Endodermal cell (in vitro differentiated cells): ENCODE results near the gene ANKRD24. TPM values are rescaled to one million over a fixed set of nuclear protein-coding genes. Genes with fewer than 3 reads are reported as not detected.
A peak's percentile ranks its signal among the peaks of the same experiment; 100 is the strongest.

Source experiments
- DNase-seq: peaks from one replicate; pipeline ENCODE4 v3.0.0-alpha.2; 2017
- H3K27ac ChIP-seq: 2 replicates; pipeline ENCODE4 v1.5.1; 2013; ENCODE audit warnings: mild to moderate bottlenecking, low read depth, low read length, moderate library complexity
- H3K27me3 ChIP-seq: 2 replicates; pipeline ENCODE4 v1.6.1; 2013; ENCODE audit warnings: mild to moderate bottlenecking, low read length, moderate library complexity; ENCODE audit not compliant: insufficient read depth, control insufficient read depth, poor library complexity, severe bottlenecking
- H3K36me3 ChIP-seq: 2 replicates; pipeline ENCODE4 v1.7.0; 2013; ENCODE audit warnings: mild to moderate bottlenecking, low read length, moderate library complexity; ENCODE audit not compliant: control insufficient read depth, insufficient read depth
- H3K4me1 ChIP-seq: one replicate; pipeline ENCODE4 v1.7.0; 2013; ENCODE audit warnings: low read length; ENCODE audit not compliant: control insufficient read depth, insufficient read depth
- H3K4me3 ChIP-seq: 2 replicates; pipeline ENCODE4 v1.5.1; 2013; ENCODE audit warnings: mild to moderate bottlenecking, low read length, moderate library complexity
- H3K9ac ChIP-seq: 2 replicates; pipeline ENCODE4 v1.6.1; 2013; ENCODE audit warnings: mild to moderate bottlenecking, low read length, moderate library complexity; ENCODE audit not compliant: poor library complexity, severe bottlenecking; ENCODE audit errors: extremely low read depth
- H3K9me3 ChIP-seq: 2 replicates; pipeline ENCODE4 v1.6.1; 2013; ENCODE audit warnings: mild to moderate bottlenecking, low read length, moderate library complexity; ENCODE audit not compliant: control insufficient read depth
- H3K27ac Mint-ChIP-seq: 2 replicates; pipeline ENCODE4 v1.8.0; 2020; ENCODE audit warnings: mixed read lengths
- H3K27me3 Mint-ChIP-seq: 2 replicates; pipeline ENCODE4 v1.8.0; 2021; ENCODE audit warnings: mild to moderate bottlenecking, mixed read lengths; ENCODE audit not compliant: insufficient read depth
- H3K36me3 Mint-ChIP-seq: 2 replicates; pipeline ENCODE4 v1.8.0; 2020; ENCODE audit warnings: low read depth, mixed read lengths
- H3K4me1 Mint-ChIP-seq: 2 replicates; pipeline ENCODE4 v1.8.0; 2020; ENCODE audit warnings: mixed read lengths
- H3K4me3 Mint-ChIP-seq: 2 replicates; pipeline ENCODE4 v1.8.0; 2020; ENCODE audit warnings: mild to moderate bottlenecking, moderate library complexity, mixed read lengths
- H3K9me3 Mint-ChIP-seq: 2 replicates; pipeline ENCODE4 v1.8.0; 2020; ENCODE audit warnings: mild to moderate bottlenecking, mixed read lengths
- CTCF ChIP-seq: fragments of 200-600 bp; sonication (generic); conservative IDR thresholded peaks from 2 replicates; pipeline ENCODE4 v1.5.0; 2021; ENCODE audit warnings: antibody characterized with exemption, mild to moderate bottlenecking
- WGBS, 2 experiments: methylation state at CpG; one replicate each; pipeline versions ENCODE4 v1.1.5 to v1.1.7; 2013; ENCODE audit warnings: missing lambda C conversion rate in 2 of 2, mixed read lengths in 1 of 2; ENCODE audit not compliant: insufficient coverage in 1 of 2, insufficient read length in 1 of 2; 5-methylcytosine and 5-hydroxymethylcytosine counted together
- total RNA-seq, 2 donors: library from RNA; stranded (reverse); fragmentation: NEBNext Ultra II Directional in 1 of 2; extraction: Animal tissue kit (Norgen Biotek cat#: 25700) in 1 of 2; gene quantifications; 2 replicates in 1 of 2; 3 replicates in 1 of 2; pipeline ENCODE4 v1.2.1, GENCODE V29; 2021

The ANKRD24 gene
- total RNA-seq, 2 donors from 2014 or later, result 0.77 to 2.0 TPM

GRCh38 chr19:4136680-4137088, 45.8 kb upstream of the ANKRD24 start:
- Mint-ChIP-seq H3K36me3 (no peaks in the 10 kb centered on the region), H3K27ac (no peak overlapping the region), H3K9me3 (no peaks in the 10 kb centered on the region), H3K27me3 (peaks cover 4% of the 10 kb centered on the region), H3K4me3 (no peak overlapping the region), H3K4me1 (peaks cover 1% of the 10 kb centered on the region)
- TF ChIP-seq CTCF, result no peak
- WGBS, 2 experiments, result 93 to 94% methylated on average over 7 to 8 of the region's 8 CpGs
- Histone ChIP-seq H3K4me1 (no peaks in the 10 kb centered on the region), H3K36me3 (no peaks in the 10 kb centered on the region), H3K9me3 (no peaks in the 10 kb centered on the region), H3K9ac (no peak overlapping the region), H3K27ac (no peak overlapping the region), H3K4me3 (no peak overlapping the region), H3K27me3 (no peaks in the 10 kb centered on the region)
- no peak for DNase-seq

- WGBS, 2 experiments, result 85 to 87% methylated on average over 5 of the region's 5 CpGs
- no peak overlapping the region for H3K27ac Mint-ChIP-seq
Observed at GRCh38 chr19:4138445-4138844, 44.0 kb upstream of the ANKRD24 start.

GRCh38 chr19:4139614-4140236, 42.8 kb upstream of the ANKRD24 start:
- H3K27ac Mint-ChIP-seq, result no peak overlapping the region
- H3K36me3 Mint-ChIP-seq, result no peaks in the 10 kb centered on the region
- H3K4me1 Mint-ChIP-seq, result peaks cover 1% of the 10 kb centered on the region
- Histone ChIP-seq H3K27me3 (no peaks in the 10 kb centered on the region), H3K4me3 (no peak overlapping the region), H3K9ac (no peak overlapping the region), H3K9me3 (no peaks in the 10 kb centered on the region), H3K36me3 (no peaks in the 10 kb centered on the region), H3K27ac (no peak overlapping the region), H3K4me1 (no peaks in the 10 kb centered on the region)
- H3K4me3 Mint-ChIP-seq, result no peak overlapping the region
- peaks cover 11% of the 10 kb centered on the region for H3K27me3 Mint-ChIP-seq
- peak; percentile 96 for DNase-seq
- peak; percentile 83 for TF ChIP-seq CTCF
- no peaks in the 10 kb centered on the region for H3K9me3 Mint-ChIP-seq
- 41 to 51% methylated on average over 11 to 14 of the region's 14 CpGs for WGBS, 2 experiments

More at GRCh38 chr19:4138445-4138844, 44.0 kb upstream of the ANKRD24 start:
- no peak overlapping the region for H3K4me3 ChIP-seq
- Mint-ChIP-seq H3K36me3 (no peaks in the 10 kb centered on the region), H3K9me3 (no peaks in the 10 kb centered on the region), H3K4me3 (no peak overlapping the region), H3K4me1 (peaks cover 1% of the 10 kb centered on the region), H3K27me3 (peaks cover 6% of the 10 kb centered on the region)
- no peak overlapping the region for H3K9ac ChIP-seq
- H3K9me3 ChIP-seq, result no peaks in the 10 kb centered on the region
- no peak overlapping the region for H3K27ac ChIP-seq
- no peaks in the 10 kb centered on the region for H3K27me3 ChIP-seq
- no peaks in the 10 kb centered on the region for H3K36me3 ChIP-seq
- no peak for TF ChIP-seq CTCF
- no peak for DNase-seq
- H3K4me1 ChIP-seq, result no peaks in the 10 kb centered on the region
